DMS 273 treated with DMSO at 0.1 percent for 48 hours (cell line): ENCODE results near the gene LMCD1.

Experiments
- DNase-seq: peaks from one replicate; lab custom pipeline; 2025; lab: John Stamatoyannopoulos, UW

Gene LMCD1

GRCh38 chr3:8506571-8507061, 5.0 kb downstream of the LMCD1 start:
- DNase-seq = no peak

GRCh38 chr3:8507496-8507895, 5.9 kb downstream of the LMCD1 start:
- no peak for DNase-seq

GRCh38 chr3:8509961-8510360, 8.3 kb downstream of the LMCD1 start:
- DNase-seq = no peak

GRCh38 chr3:8512234-8512633, 10.6 kb downstream of the LMCD1 start:
- DNase-seq = no peak

- no peak for DNase-seq
These were observed 14.5 kb downstream of the LMCD1 start for GRCh38 chr3:8516047-8516661.

- DNase-seq = no peak
These were observed 15.2 kb downstream of the LMCD1 start for GRCh38 chr3:8516783-8517182.

- DNase-seq = no peak
These were observed 15.9 kb downstream of the LMCD1 start for GRCh38 chr3:8517487-8517886.

DNA sequence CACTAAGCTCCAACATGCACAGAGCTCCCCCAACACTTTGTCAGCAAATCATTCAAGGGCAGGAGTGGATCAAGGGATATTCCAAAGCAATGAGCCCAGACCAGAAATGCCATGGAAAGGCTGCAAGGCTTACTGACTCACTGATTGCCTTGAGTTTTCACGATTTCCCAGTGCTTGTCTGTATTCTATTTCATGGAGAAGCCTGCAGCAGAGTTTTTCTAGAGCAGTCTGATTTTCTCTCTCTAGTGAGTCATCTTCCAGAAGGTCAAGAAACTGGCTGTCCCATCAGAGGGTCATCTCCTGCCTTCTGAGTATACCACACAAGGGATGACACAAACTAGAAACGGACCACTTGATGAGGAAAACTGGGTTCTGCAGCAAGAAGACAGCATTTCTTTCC, 16.5 kb downstream of the LMCD1 start:
- no peak for DNase-seq

GRCh38 chr3:8519156-8519555, 17.5 kb downstream of the LMCD1 start:
- peak; percentile 20 for DNase-seq

GRCh38 chr3:8519774-8520448, 18.3 kb downstream of the LMCD1 start:
- DNase-seq = no peak

- DNase-seq = no peak
These were observed 19.3 kb downstream of the LMCD1 start for GRCh38 chr3:8520816-8521403.

DNA sequence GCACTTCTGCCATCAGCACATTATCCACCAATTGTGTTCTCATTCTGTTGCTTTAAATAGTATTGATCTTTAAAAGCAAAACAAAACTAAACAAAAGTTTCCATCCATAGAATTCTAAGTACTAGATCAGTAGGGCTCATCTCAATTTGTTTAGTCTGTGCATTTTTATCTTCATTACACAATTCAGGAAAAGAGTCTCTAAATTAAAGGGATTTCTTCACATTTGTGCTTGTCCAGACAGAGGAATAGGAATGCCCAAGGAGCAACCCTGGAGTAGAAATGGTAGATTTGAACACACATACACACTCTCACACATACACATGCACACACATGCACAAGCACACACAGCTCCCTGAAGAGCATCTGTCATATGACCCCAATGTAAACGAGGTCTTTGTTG, 21.4 kb downstream of the LMCD1 start:
- no peak for DNase-seq

GRCh38 chr3:8524249-8524648, 22.6 kb downstream of the LMCD1 start:
- DNase-seq = no peak

DNA sequence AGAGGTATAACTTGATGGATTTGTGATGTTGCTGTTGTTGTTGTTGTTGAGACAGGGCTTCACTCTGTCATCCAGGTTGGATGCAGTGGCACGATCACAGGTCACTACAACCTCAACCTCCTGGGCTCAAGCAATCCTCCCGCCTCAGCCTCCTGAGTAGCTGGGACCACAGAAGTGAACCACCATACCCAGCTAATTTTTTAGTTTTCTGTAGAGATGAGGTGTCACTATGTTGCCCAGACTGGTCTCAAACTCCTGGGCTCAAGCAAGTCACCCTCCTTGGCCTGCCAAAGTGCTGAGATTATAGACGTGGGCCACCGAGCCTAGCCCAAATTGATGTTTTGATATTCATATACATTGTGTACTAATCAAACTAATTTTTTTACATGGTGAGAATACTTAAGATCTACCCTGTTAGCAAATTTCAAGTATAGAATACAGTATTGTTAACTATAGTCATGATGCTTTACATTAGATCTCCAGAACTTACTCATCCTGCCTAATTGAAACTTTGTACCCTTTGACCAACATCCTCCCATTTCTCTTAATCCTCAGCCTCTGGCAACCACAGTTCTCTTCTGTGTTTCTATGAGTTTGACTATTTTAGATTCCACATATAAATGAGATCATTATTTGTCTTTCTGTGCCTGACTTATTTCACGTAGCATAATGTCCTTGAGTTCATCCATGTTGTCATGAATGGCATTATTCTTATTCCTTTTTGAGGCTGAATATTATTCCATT, 23.2 kb downstream of the LMCD1 start:
- DNase-seq = no peak

DNA sequence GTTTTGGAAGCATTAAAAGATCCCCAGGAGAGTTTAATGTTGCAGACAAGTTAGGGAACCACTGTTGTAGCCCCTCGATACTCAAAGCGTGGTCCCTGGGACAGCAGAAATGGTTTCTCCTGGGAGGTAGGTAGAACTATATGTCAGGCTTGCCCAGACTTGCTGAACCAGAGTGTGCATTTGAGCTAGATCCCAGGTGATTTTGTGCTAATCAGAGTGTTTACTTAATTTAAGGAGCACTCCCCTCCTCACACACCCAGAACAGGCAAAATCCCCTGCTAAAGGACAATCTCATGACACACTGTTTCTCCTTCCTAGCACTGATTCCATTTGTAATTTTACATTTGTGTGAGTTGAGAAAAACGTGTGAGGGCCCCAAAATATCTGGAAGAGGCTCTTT, 24.3 kb downstream of the LMCD1 start:
- no peak for DNase-seq

- DNase-seq = no peak
These were observed 27.6 kb downstream of the LMCD1 start for GRCh38 chr3:8529181-8529637.

- no peak for DNase-seq
These were observed 28.3 kb downstream of the LMCD1 start for GRCh38 chr3:8529738-8530525.

DNA sequence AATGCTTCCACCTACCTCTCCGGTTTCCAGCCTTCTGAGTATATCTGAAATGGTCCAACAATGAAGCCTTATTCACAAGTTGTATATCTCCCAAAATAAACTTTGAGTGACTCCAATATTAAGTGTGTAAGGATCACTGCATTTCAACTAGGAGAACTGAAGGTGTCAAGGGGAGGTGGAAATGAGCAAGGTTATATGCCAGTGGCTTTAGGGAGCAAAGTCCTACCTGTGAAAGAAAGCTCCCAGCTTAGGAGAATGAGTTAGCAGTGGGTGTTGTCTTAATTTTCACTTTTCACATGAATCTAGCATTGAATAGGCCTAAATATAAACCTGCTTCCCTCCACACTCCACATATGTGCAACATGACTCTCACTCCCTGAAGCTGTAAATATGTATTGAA, 29.0 kb downstream of the LMCD1 start:
- no peak for DNase-seq

- DNase-seq = no peak
These were observed 30.7 kb downstream of the LMCD1 start for GRCh38 chr3:8532251-8532871.

GRCh38 chr3:8536096-8537056, 34.8 kb downstream of the LMCD1 start:
- DNase-seq = no peak
